IMR-90 (cell line): ENCODE results near the gene MAN1C1. TPM values are rescaled to one million over a fixed set of nuclear protein-coding genes. Genes with fewer than 3 reads are reported as not detected.

Experiments used
- ATAC-seq: fragments of 200-7000 bp; cut with Tn5 transposase; 2 replicates; pipeline ENCODE4 v1.9.1; 2020; ENCODE audit warnings: low read depth, mild to moderate bottlenecking, moderate library complexity
- BruUV-seq: library from RNA; stranded (reverse); fragments of 400-500 nt; replicated peaks from 2 replicates; lab custom pipeline; 2021; lab: Mats Ljungman, UMichigan
- CTCF ChIA-PET: fragments of 300-600 bp; formaldehyde crosslinking; extraction: SDS; loops from one replicate; lab custom pipeline; 2021; ENCODE audit warnings: antibody characterized with exemption; lab: Yijun Ruan, JAX
- POLR2A ChIA-PET: fragments of 300-600 bp; sonication (Branson Sonifier 250); formaldehyde crosslinking; loops from one replicate; lab custom pipeline; 2022; ENCODE audit warnings: antibody characterized with exemption; ENCODE audit not compliant: unreplicated experiment; lab: Charles Lee
- DNase-seq: peaks from one replicate; pipeline ENCODE4 v3.0.0; 2013
- H2AFZ ChIP-seq: replicated peaks from 2 replicates; pipeline ENCODE3; 2013; ENCODE audit warnings: low read length, mild to moderate bottlenecking; ENCODE audit not compliant: poor library complexity
- H2AK5ac ChIP-seq: 2 replicates; pipeline ENCODE4 v1.6.1; 2013; ENCODE audit warnings: low read depth, low read length, inconsistent platforms
- H2AK9ac ChIP-seq: replicated peaks from 2 replicates; pipeline ENCODE3; 2013; ENCODE audit warnings: mild to moderate bottlenecking, low read depth, low read length, moderate library complexity; ENCODE audit not compliant: poor library complexity
- H2BK120ac ChIP-seq: 2 replicates; pipeline ENCODE4 v1.6.1; 2013; ENCODE audit warnings: low read depth, low read length, inconsistent platforms
- H2BK15ac ChIP-seq: 3 replicates; pipeline ENCODE4 v1.6.1; 2013; ENCODE audit warnings: low read depth, low read length, inconsistent platforms
- H2BK20ac ChIP-seq: 2 replicates; pipeline ENCODE4 v1.6.1; 2013; ENCODE audit warnings: low read depth, mild to moderate bottlenecking, inconsistent platforms, low read length, moderate library complexity
- H2BK5ac ChIP-seq: 2 replicates; pipeline ENCODE4 v1.6.1; 2013; ENCODE audit warnings: mild to moderate bottlenecking, low read depth, low read length, inconsistent platforms; ENCODE audit not compliant: poor library complexity, severe bottlenecking
- H3K14ac ChIP-seq: replicated peaks from 2 replicates; pipeline ENCODE4 v1.6.1; 2013; ENCODE audit warnings: low read depth, low read length, inconsistent platforms
- H3K18ac ChIP-seq: 2 replicates; pipeline ENCODE4 v1.6.1; 2013; ENCODE audit warnings: low read depth, low read length, control low read depth
- H3K23ac ChIP-seq: 2 replicates; pipeline ENCODE4 v1.6.1; 2013; ENCODE audit warnings: low read depth, low read length, inconsistent platforms
- H3K27ac ChIP-seq: 2 replicates; pipeline ENCODE4 v1.5.1; 2013; ENCODE audit warnings: mild to moderate bottlenecking, control low read depth, low read length; ENCODE audit not compliant: insufficient read depth
- H3K27me3 ChIP-seq: 2 replicates; pipeline ENCODE4 v1.6.1; 2013; ENCODE audit warnings: low read length; ENCODE audit not compliant: control insufficient read depth, insufficient read depth
- H3K36me3 ChIP-seq: 2 replicates; pipeline ENCODE4 v1.6.1; 2013; ENCODE audit warnings: low read length, mixed read lengths; ENCODE audit not compliant: control insufficient read depth, insufficient read depth
- H3K4ac ChIP-seq: 2 replicates; pipeline ENCODE4 v1.6.1; 2013; ENCODE audit warnings: low read depth, low read length, inconsistent platforms
- H3K4me1 ChIP-seq: 2 replicates; pipeline ENCODE4 v1.6.1; 2013; ENCODE audit warnings: low read length, mixed read lengths; ENCODE audit not compliant: control insufficient read depth, insufficient read depth
- H3K4me2 ChIP-seq: 2 replicates; pipeline ENCODE4 v1.6.1; 2013; ENCODE audit warnings: low read depth, mild to moderate bottlenecking, control low read depth, low read length, moderate library complexity
- H3K4me3 ChIP-seq: 2 replicates; pipeline ENCODE4 v1.5.1; 2013; ENCODE audit warnings: low read depth, mild to moderate bottlenecking, control low read depth, low read length, moderate library complexity; ENCODE audit not compliant: insufficient read depth
- H3K56ac ChIP-seq: 2 replicates; pipeline ENCODE4 v1.6.1; 2013; ENCODE audit warnings: low read length, inconsistent platforms; ENCODE audit not compliant: insufficient read depth; ENCODE audit errors: extremely low read depth
- H3K79me1 ChIP-seq, 2 experiments: 2 replicates each; pipeline ENCODE4 v1.6.1; 2013; ENCODE audit warnings: low read length in 2 of 2, inconsistent platforms in 1 of 2, low read depth in 1 of 2
- H3K9ac ChIP-seq: 2 replicates; pipeline ENCODE4 v1.6.1; 2013; ENCODE audit warnings: low read depth, low read length, control low read depth
- H3K9me1 ChIP-seq: 2 replicates; pipeline ENCODE4 v1.6.1; 2013; ENCODE audit warnings: low read length, inconsistent platforms; ENCODE audit not compliant: insufficient read depth
- H3K9me3 ChIP-seq: 2 replicates; pipeline ENCODE4 v1.6.1; 2013; ENCODE audit warnings: low read length; ENCODE audit not compliant: control insufficient read depth, insufficient read depth
- H4K20me1 ChIP-seq: 2 replicates; pipeline ENCODE4 v1.6.1; 2013; ENCODE audit warnings: low read length, inconsistent platforms; ENCODE audit not compliant: insufficient read depth
- H4K5ac ChIP-seq: 2 replicates; pipeline ENCODE4 v1.6.1; 2013; ENCODE audit warnings: mild to moderate bottlenecking, low read depth, low read length, control low read depth
- H4K8ac ChIP-seq, 2 experiments: 2 replicates each; pipeline ENCODE4 v1.6.1; 2013; ENCODE audit warnings: low read depth in 2 of 2, low read length in 2 of 2, control low read depth in 1 of 2, inconsistent platforms in 1 of 2
- H4K91ac ChIP-seq: 2 replicates; pipeline ENCODE4 v1.6.1; 2013; ENCODE audit warnings: low read depth, low read length, inconsistent platforms; ENCODE audit not compliant: insufficient read depth
- BHLHE40 ChIP-seq: fragments of 150-350 bp; IDR thresholded peaks from 2 replicates; pipeline ENCODE4 v1.6.1; 2016; ENCODE audit warnings: mild to moderate bottlenecking, low read depth, low read length
- CEBPB ChIP-seq: IDR thresholded peaks from 2 replicates; pipeline ENCODE4 v1.6.1; 2012; ENCODE audit warnings: low read depth, low read length, improper control_type of control experiment
- CHD1 ChIP-seq: IDR thresholded peaks from 2 replicates; pipeline ENCODE4 v1.6.1; 2012; ENCODE audit warnings: low read depth, low read length, improper control_type of control experiment
- FOS ChIP-seq: fragments of 150-350 bp; IDR thresholded peaks from 2 replicates; pipeline ENCODE4 v1.6.1; 2016; ENCODE audit warnings: low read depth, low read length
- MAFK ChIP-seq: IDR thresholded peaks from 2 replicates; pipeline ENCODE4 v1.6.1; 2012; ENCODE audit warnings: low read depth, low read length, improper control_type of control experiment
- MAZ ChIP-seq: IDR thresholded peaks from 2 replicates; pipeline ENCODE4 v1.6.1; 2012; ENCODE audit warnings: low read depth, mild to moderate bottlenecking, low read length, improper control_type of control experiment, moderate library complexity, borderline replicate concordance
- MXI1 ChIP-seq: IDR thresholded peaks from 2 replicates; pipeline ENCODE4 v1.6.1; 2012; ENCODE audit warnings: low read depth, mild to moderate bottlenecking, low read length, moderate library complexity, borderline replicate concordance
- NFE2L2 ChIP-seq: fragments of 150-350 bp; IDR thresholded peaks from 2 replicates; pipeline ENCODE4 v1.6.1; 2016; ENCODE audit warnings: low read depth, mild to moderate bottlenecking, low read length
- POLR2A ChIP-seq: IDR thresholded peaks from 2 replicates; pipeline ENCODE4 v1.6.1; 2012; ENCODE audit warnings: mild to moderate bottlenecking, low read depth, low read length
- RAD21 ChIP-seq: IDR thresholded peaks from 2 replicates; pipeline ENCODE4 v1.6.1; 2012; ENCODE audit warnings: low read length, improper control_type of control experiment
- RCOR1 ChIP-seq: IDR thresholded peaks from 2 replicates; pipeline ENCODE4 v1.6.1; 2012; ENCODE audit warnings: mild to moderate bottlenecking, low read length, improper control_type of control experiment; ENCODE audit not compliant: insufficient replicate concordance
- RFX5 ChIP-seq: IDR thresholded peaks from 2 replicates; pipeline ENCODE4 v1.8.0; 2012; ENCODE audit warnings: low read depth, mild to moderate bottlenecking, low read length, moderate library complexity
- SMC3 ChIP-seq: fragments of 150-350 bp; IDR thresholded peaks from 2 replicates; pipeline ENCODE4 v1.6.1; 2016; ENCODE audit warnings: low read depth, mild to moderate bottlenecking, antibody characterized with exemption, low read length, moderate library complexity
- WGBS, 2 experiments: methylation state at CpG; one replicate each; pipeline versions ENCODE4 v1.1.5 to v1.1.7; 2013; ENCODE audit warnings: missing lambda C conversion rate in 2 of 2; ENCODE audit not compliant: insufficient read length in 1 of 2; ENCODE audit errors: extremely low coverage in 2 of 2; 5-methylcytosine and 5-hydroxymethylcytosine counted together
- dilution Hi-C: fragments of 300-500 bp; cut with HindIII; formaldehyde crosslinking; loops from one replicate; pipeline ENCODE4 v1.14.3; 2018; ENCODE audit warnings: low sequenced_read_pairs; ENCODE audit not compliant: unreplicated experiment
- in situ Hi-C: fragments of 300-500 bp; cut with MboI; formaldehyde crosslinking; loops from 3 replicates; pipeline ENCODE4 v1.14.3; 2019; ENCODE audit warnings: low sequenced_read_pairs, inconsistent platforms, mixed read lengths
- intact Hi-C: fragments of 100-400 bp; cut with micrococcal nuclease; formaldehyde crosslinking; loops from 2 replicates; pipeline ENCODE4 v1.10.0; 2022
- polyA plus RNA-seq, 3 experiments: library from polyadenylated mRNA; depleted of rRNA; stranded (reverse); fragments of >200 nt; gene quantifications; 2 replicates each; pipeline ENCODE4 v1.2.3, GENCODE V29; 2012; ENCODE audit warnings: low replicate concordance in 1 of 3
- total RNA-seq: library from RNA; depleted of rRNA; stranded (reverse); fragments of >200 nt; gene quantifications from 2 replicates; pipeline ENCODE4 v1.2.3, GENCODE V29; 2012
- TF ChIP-seq, protein P1 (sequence below): fragments of 150-350 bp; IDR thresholded peaks from 2 replicates; pipeline ENCODE4 v1.6.1; 2017; ENCODE audit warnings: mild to moderate bottlenecking, antibody characterized with exemption, low read length, low read depth
- TF ChIP-seq, protein P2 (sequence below): conservative IDR thresholded peaks from 2 replicates; pipeline ENCODE4 v1.5.1; 2012; ENCODE audit warnings: mild to moderate bottlenecking, low read depth, low read length, improper control_type of control experiment
- TF ChIP-seq, protein P3 (sequence below): fragments of 150-350 bp; IDR thresholded peaks from 2 replicates; pipeline ENCODE4 v1.6.1; 2016; ENCODE audit warnings: low read depth, mild to moderate bottlenecking, low read length, moderate library complexity, borderline replicate concordance

MAN1C1 gene
- total and polyA plus RNA-seq, 2 of the 4 experiments (the other 2 are of a cell fraction), result 3.2 to 11.3 TPM

DNA sequence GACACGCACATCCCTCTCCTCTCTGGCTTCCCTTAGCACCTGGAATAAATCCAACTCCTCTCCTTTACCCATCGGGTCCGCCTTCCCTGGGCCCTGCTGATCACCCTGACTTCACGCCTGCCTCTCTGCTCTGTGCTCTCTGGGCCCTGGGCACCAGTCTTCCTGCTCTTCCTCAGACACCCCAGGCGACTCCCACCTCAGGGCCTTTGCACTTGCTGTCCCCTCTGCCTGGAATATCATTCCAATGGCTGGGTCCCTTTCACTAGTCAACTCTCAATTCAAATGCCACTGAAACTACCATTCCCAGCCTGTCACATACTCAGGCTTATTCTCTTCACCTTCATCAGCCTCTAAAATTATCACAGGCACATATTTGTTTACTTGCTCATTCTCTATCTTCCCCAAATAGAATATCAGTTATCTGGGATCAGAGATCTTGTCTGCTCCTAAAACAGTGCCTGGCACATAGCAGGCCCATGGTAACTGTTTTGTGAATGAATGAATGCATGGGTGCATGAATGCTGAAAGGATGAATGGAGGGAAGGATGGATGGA is 156.2 kb downstream of the MAN1C1 start:
- Histone ChIP-seq H3K9me1 (peaks cover 14% of the 10 kb centered on the region), H4K8ac (no peak overlapping the region), H3K36me3 (peaks cover 29% of the 10 kb centered on the region; the same call in 1 of the 2 replicates), H3K4ac (no peak overlapping the region), H3K9ac (no peak overlapping the region), H4K5ac (no peak overlapping the region), H3K4me3 (no peak overlapping the region), H3K9me3 (no peaks in the 10 kb centered on the region), H4K20me1 (no peaks in the 10 kb centered on the region), H3K14ac (no peak overlapping the region), H2BK5ac (no peak overlapping the region), H2AK5ac (no peak overlapping the region), H2BK120ac (no peak overlapping the region), H3K27ac (no peak overlapping the region), H4K91ac (no peak overlapping the region), H3K18ac (no peak overlapping the region), H3K4me2 (no peak overlapping the region), H2AK9ac (no peak overlapping the region), H3K56ac (no peak overlapping the region), H2BK20ac (no peak overlapping the region), H3K79me1 (no peaks in the 10 kb centered on the region), H3K23ac (no peak overlapping the region), H3K4me1 (peaks cover 4% of the 10 kb centered on the region; the same call in 1 of the 2 replicates), H2BK15ac (no peak overlapping the region), H2AFZ (no peak overlapping the region), H3K27me3 (no peaks in the 10 kb centered on the region)
- CTCF ChIA-PET, result no interaction called here
- no peak for DNase-seq
- ATAC-seq, result no peak
- dilution Hi-C loops, result no loop called here
- 90% methylated on average over 3 of the region's 5 CpGs; no CpG with 5 or more reads in 1 of the 2 experiments for WGBS, 2 experiments
- in situ Hi-C loops, result no loop called here
- TF ChIP-seq NFE2L2 (no peak), MAFK (no peak), CHD1 (no peak), RCOR1 (no peak), MXI1 (no peak), CEBPB (no peak), POLR2A (no peak), SMC3 (no peak), MAZ (no peak), FOS (no peak), RAD21 (no peak), RFX5 (no peak), BHLHE40 (no peak)
- TF ChIP-seq, protein P1, sequence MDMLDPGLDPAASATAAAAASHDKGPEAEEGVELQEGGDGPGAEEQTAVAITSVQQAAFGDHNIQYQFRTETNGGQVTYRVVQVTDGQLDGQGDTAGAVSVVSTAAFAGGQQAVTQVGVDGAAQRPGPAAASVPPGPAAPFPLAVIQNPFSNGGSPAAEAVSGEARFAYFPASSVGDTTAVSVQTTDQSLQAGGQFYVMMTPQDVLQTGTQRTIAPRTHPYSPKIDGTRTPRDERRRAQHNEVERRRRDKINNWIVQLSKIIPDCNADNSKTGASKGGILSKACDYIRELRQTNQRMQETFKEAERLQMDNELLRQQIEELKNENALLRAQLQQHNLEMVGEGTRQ, result no peak
- TF ChIP-seq, protein P2, sequence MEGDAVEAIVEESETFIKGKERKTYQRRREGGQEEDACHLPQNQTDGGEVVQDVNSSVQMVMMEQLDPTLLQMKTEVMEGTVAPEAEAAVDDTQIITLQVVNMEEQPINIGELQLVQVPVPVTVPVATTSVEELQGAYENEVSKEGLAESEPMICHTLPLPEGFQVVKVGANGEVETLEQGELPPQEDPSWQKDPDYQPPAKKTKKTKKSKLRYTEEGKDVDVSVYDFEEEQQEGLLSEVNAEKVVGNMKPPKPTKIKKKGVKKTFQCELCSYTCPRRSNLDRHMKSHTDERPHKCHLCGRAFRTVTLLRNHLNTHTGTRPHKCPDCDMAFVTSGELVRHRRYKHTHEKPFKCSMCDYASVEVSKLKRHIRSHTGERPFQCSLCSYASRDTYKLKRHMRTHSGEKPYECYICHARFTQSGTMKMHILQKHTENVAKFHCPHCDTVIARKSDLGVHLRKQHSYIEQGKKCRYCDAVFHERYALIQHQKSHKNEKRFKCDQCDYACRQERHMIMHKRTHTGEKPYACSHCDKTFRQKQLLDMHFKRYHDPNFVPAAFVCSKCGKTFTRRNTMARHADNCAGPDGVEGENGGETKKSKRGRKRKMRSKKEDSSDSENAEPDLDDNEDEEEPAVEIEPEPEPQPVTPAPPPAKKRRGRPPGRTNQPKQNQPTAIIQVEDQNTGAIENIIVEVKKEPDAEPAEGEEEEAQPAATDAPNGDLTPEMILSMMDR, result no peak
- TF ChIP-seq, protein P3, sequence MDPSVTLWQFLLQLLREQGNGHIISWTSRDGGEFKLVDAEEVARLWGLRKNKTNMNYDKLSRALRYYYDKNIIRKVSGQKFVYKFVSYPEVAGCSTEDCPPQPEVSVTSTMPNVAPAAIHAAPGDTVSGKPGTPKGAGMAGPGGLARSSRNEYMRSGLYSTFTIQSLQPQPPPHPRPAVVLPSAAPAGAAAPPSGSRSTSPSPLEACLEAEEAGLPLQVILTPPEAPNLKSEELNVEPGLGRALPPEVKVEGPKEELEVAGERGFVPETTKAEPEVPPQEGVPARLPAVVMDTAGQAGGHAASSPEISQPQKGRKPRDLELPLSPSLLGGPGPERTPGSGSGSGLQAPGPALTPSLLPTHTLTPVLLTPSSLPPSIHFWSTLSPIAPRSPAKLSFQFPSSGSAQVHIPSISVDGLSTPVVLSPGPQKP, result no peak
- POLR2A ChIA-PET, result no interaction called here
- BruUV-seq, result no TSS peak
- intact Hi-C loops, result no loop called here
